ENCODE measurements around the gene SLC7A5. TPM values are rescaled to one million over a fixed set of nuclear protein-coding genes. Genes with fewer than 3 reads are reported as not detected.

The SLC7A5 gene
- total and polyA plus RNA-seq, 2 of the 13 experiments (the other 11 are each of a cell fraction or from before 2014, with no cell fraction given) = 79.6 to 155 TPM

DNA sequence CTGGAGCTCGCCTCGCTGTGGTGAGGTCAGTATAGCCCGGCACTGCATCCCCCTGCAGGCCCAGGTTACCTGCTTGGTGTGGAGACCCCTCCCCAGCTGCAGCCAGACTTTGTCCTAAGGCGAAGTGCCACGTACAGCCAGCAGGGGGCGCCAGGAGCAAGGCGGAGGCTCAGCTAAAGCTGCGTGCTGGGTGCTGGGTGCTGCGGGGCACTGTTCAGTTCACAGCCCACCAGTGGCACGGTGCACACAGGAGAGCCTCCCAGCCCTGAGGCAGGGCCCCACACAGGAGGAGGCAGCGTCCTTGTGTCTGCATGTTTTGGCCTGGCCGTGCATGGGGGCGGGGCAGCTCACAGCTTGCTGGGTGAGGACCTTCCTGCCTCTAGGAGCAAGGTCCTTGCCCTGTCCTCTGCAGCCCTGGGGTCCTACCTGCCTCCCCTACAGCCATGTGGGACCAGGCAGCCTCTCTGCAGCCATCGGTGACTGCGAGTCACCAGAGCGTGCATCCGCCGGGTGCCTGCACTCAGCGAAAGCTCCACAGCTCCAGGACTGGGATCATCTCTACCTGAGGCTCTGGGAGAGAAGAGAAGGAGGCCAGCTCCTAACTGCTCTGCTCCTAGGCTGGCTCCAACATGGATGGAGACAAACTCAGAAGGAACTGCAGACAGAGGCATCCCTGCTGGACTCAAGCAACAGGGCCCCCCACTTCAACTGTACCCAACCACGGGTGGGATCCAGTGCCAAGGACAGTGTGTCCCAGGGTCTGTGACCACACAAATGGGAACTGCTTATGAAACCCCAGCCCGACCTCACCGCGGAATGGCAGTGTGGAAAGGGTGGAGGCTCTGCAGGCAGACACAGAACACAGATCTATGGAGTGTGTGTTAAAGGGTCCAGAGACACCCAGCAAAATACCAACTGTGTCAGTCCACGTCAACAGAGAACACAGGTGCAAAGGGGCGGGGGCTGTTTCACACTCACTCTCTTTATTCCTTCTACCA is 19.0 kb downstream of the SLC7A5 start (continued):
- TF ChIP-seq SKI (IDR thresholded peaks at IDR 0.05; ENCODE audit: partially characterized antibody) (peak; percentile 87), KLF6 (CRISPR knock-in tag; IDR thresholded peaks at IDR 0.05) (peak; percentile 68; the same call in 1 of the 2 replicates), NR2F6 (IDR thresholded peaks at IDR 0.05) (peak; percentile 51; the same call in 1 of the 2 replicates), NR2F6 (CRISPR knock-in tag; IDR thresholded peaks at IDR 0.05) (peak; percentile 90), ZNF460 (CRISPR knock-in tag; IDR thresholded peaks at IDR 0.05; ENCODE audit: borderline replicate concordance) (peak; percentile 70; the same call in 1 of the 2 replicates), ZZZ3 (CRISPR knock-in tag; IDR thresholded peaks at IDR 0.05; ENCODE audit: borderline replicate concordance) (0 out of 2 replicates have a peak, but pooled peaks have one; percentile 19), KLF11 (CRISPR knock-in tag; IDR thresholded peaks at IDR 0.05) (peak; percentile 61; the same call in 1 of the 2 replicates), IKZF1 (IDR thresholded peaks at IDR 0.05) (no peak), ETV6 (CRISPR knock-in tag; conservative IDR thresholded peaks at IDR 0.05) (no peak), ZNF556 (CRISPR knock-in tag; IDR thresholded peaks at IDR 0.05; ENCODE audit: borderline replicate concordance) (peak; percentile 93), AKAP8 (CRISPR knock-in tag; IDR thresholded peaks at IDR 0.05) (peak; percentile 99), ZNF768 (CRISPR knock-in tag; IDR thresholded peaks at IDR 0.05) (peak; percentile 93), ZXDC (CRISPR knock-in tag; IDR thresholded peaks at IDR 0.05) (no peak), ZNF672 (CRISPR knock-in tag; IDR thresholded peaks at IDR 0.05) (peak; percentile 89), BRD4 (CRISPR knock-in tag; IDR thresholded peaks at IDR 0.05) (peak; percentile 94), ZNF552 (CRISPR knock-in tag; IDR thresholded peaks at IDR 0.05; ENCODE audit: borderline replicate concordance) (0 out of 2 replicates have a peak, but pooled peaks have one; percentile 56), ZNF557 (CRISPR knock-in tag; IDR thresholded peaks at IDR 0.05) (no peak), KDM5A (IDR thresholded peaks at IDR 0.05; ENCODE audit: borderline replicate concordance, low read length) (0 out of 2 replicates have a peak, but pooled peaks have one; percentile 28), ZNF432 (CRISPR knock-in tag; IDR thresholded peaks at IDR 0.05; ENCODE audit: borderline replicate concordance) (no peak)
- TF ChIP-seq, protein P1, sequence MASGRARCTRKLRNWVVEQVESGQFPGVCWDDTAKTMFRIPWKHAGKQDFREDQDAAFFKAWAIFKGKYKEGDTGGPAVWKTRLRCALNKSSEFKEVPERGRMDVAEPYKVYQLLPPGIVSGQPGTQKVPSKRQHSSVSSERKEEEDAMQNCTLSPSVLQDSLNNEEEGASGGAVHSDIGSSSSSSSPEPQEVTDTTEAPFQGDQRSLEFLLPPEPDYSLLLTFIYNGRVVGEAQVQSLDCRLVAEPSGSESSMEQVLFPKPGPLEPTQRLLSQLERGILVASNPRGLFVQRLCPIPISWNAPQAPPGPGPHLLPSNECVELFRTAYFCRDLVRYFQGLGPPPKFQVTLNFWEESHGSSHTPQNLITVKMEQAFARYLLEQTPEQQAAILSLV (CRISPR knock-in tag; IDR thresholded peaks at IDR 0.05; ENCODE audit: borderline replicate concordance) = peak; percentile 99
- TF ChIP-seq, protein P2, sequence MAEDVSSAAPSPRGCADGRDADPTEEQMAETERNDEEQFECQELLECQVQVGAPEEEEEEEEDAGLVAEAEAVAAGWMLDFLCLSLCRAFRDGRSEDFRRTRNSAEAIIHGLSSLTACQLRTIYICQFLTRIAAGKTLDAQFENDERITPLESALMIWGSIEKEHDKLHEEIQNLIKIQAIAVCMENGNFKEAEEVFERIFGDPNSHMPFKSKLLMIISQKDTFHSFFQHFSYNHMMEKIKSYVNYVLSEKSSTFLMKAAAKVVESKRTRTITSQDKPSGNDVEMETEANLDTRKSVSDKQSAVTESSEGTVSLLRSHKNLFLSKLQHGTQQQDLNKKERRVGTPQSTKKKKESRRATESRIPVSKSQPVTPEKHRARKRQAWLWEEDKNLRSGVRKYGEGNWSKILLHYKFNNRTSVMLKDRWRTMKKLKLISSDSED (CRISPR knock-in tag; IDR thresholded peaks at IDR 0.05) = no peak
